GM12891 (cell line): ENCODE measurements around the gene BANK1.

Experiments
- PAX5 ChIP-seq: IDR thresholded peaks from 2 replicates; pipeline ENCODE4 v1.6.1; 2011; ENCODE audit warnings: low read length, moderate library complexity, mild to moderate bottlenecking; ENCODE audit not compliant: insufficient read depth, severe bottlenecking
- POLR2A ChIP-seq: IDR thresholded peaks from 2 replicates; pipeline ENCODE4 v1.6.1; 2011; ENCODE audit warnings: low read depth, low read length, control low read depth
- POLR2AphosphoS5 ChIP-seq: IDR thresholded peaks from 2 replicates; pipeline ENCODE4 v1.6.1; 2011; ENCODE audit warnings: low read depth, low read length, control low read depth
- SPI1 ChIP-seq: IDR thresholded peaks from 2 replicates; pipeline ENCODE4 v1.6.1; 2011; ENCODE audit warnings: low read depth, low read length, control low read depth
- TAF1 ChIP-seq: IDR thresholded peaks from 2 replicates; pipeline ENCODE4 v1.6.1; 2011; ENCODE audit warnings: low read depth, low read length, control low read depth

DNA sequence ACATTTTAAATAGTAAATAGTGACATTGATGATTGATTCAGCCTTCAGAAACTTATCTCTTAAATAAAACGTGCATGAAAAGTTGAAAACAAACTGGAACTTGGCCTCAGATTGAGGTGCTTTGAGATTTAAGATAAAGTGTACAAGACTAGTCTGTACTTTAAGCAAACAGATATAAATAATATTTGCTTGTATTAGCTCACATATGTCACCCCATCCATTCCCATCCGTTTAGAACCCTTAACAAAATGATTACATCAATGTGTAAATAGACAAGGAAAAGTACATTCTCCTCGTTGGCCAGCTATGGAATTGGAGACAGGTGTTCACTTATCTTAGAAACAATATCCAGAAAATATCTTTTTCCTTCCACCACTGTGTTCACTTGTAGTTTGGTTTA lies 130.8 kb downstream of the BANK1 start:
- TF ChIP-seq POLR2A = no peak
- no peak for TF ChIP-seq POLR2AphosphoS5
- no peak for TF ChIP-seq SPI1
- TF ChIP-seq TAF1 = no peak
- no peak for TF ChIP-seq PAX5
